ENCODE measurements around the gene TM9SF2.
A peak's percentile ranks its signal among the peaks of the same experiment; 100 is the strongest.
"Not testable (repeated sequence)": the region's sequence is repeated elsewhere in the genome, so short reads cannot be mapped to it uniquely, and the experiment has no call there.

TM9SF2 gene, protein sequence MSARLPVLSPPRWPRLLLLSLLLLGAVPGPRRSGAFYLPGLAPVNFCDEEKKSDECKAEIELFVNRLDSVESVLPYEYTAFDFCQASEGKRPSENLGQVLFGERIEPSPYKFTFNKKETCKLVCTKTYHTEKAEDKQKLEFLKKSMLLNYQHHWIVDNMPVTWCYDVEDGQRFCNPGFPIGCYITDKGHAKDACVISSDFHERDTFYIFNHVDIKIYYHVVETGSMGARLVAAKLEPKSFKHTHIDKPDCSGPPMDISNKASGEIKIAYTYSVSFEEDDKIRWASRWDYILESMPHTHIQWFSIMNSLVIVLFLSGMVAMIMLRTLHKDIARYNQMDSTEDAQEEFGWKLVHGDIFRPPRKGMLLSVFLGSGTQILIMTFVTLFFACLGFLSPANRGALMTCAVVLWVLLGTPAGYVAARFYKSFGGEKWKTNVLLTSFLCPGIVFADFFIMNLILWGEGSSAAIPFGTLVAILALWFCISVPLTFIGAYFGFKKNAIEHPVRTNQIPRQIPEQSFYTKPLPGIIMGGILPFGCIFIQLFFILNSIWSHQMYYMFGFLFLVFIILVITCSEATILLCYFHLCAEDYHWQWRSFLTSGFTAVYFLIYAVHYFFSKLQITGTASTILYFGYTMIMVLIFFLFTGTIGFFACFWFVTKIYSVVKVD

DNA sequence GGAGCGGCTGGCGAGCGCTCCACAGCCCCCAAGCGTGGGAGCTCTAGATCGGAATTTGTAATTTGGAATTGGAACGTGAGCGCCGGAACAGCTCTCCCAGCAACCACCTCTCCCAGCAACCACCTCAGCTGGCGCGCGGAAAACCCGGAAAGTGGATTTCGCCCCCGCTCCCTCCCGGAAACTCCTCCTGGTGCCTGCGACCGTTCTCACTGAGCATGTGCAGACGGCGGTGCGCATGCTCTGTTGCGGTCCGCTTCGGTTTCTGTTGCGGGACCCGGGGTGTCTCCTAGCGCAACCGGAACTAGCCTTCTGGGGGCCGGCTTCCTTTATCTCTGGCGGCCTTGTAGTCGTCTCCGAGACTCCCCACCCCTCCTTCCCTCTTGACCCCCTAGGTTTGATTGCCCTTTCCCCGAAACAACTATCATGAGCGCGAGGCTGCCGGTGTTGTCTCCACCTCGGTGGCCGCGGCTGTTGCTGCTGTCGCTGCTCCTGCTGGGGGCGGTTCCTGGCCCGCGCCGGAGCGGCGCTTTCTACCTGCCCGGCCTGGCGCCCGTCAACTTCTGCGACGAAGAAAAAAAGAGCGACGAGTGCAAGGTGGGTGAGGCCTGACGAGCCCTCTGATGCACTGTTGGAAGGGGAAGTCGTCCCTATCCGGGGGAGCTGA is at the start of gene TM9SF2:
Gene TM9SF2, plus strand, starts transcription at position 289 of the 664 bp plus-strand sequence. Its CDS starts 135 bp downstream, at position 424.
- ChIA-PET CTCF (interaction anchor here (0.6 kb wide), 1 partner anchor 58 kb away, joined by 4 read pairs; no protein-coding TSS in a partner anchor), POLR2A (ENCODE audit: low non-redundant PET) (interaction anchor here (0.6 kb wide), 1 partner anchor 80 kb away, joined by 3 read pairs; no protein-coding TSS in a partner anchor)
- peak; percentile 98 for DNase-seq (ENCODE audit: low spot score)
- TF ChIP-seq, protein P1, sequence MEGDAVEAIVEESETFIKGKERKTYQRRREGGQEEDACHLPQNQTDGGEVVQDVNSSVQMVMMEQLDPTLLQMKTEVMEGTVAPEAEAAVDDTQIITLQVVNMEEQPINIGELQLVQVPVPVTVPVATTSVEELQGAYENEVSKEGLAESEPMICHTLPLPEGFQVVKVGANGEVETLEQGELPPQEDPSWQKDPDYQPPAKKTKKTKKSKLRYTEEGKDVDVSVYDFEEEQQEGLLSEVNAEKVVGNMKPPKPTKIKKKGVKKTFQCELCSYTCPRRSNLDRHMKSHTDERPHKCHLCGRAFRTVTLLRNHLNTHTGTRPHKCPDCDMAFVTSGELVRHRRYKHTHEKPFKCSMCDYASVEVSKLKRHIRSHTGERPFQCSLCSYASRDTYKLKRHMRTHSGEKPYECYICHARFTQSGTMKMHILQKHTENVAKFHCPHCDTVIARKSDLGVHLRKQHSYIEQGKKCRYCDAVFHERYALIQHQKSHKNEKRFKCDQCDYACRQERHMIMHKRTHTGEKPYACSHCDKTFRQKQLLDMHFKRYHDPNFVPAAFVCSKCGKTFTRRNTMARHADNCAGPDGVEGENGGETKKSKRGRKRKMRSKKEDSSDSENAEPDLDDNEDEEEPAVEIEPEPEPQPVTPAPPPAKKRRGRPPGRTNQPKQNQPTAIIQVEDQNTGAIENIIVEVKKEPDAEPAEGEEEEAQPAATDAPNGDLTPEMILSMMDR (conservative IDR thresholded peaks at IDR 0.05; ENCODE audit: low read depth), result no peak
- peak within 1 kb of the TSS; percentile 84 for H3K27ac ChIP-seq

DNA sequence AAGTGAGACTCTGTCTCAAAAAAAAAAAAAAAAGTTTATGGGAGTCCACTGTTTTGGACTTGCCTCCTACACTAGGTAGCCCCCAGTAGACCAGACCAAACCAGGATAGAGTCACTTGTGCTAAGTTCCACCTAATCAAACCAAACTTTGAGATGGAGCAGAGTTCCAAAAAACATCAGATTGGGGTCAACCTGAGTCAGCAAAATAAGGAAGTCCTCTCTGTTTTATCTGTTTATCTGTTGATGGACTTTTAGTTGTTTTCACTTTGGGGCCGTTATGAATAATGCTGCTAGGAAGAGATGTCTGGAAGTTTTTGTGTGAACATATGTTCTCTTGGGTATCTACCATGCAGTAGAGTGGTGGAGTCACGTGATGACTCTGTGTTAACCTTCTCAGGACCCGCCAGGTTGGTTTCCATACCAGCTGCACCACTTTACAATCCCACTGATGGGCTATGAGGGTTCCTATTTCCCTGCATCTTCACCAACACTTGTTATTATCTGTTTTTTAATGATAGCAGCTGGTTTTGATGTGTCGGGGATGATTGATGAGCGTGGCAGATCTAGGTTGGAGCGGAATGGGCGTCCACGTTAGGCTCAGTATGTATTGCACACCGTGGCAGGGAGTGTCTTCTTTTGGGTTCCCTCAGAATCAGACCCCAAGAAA is 46.6 kb upstream of the TM9SF2 start:
- TF ChIP-seq, protein P1 (conservative IDR thresholded peaks at IDR 0.05; ENCODE audit: low read depth), result no peak
- ChIA-PET CTCF (interaction anchor here (0.6 kb wide), 1 partner anchor 1119 kb away, joined by 3 read pairs; no protein-coding TSS in a partner anchor), POLR2A (ENCODE audit: low non-redundant PET) (no interaction called here)
- no peak for DNase-seq (ENCODE audit: low spot score)
- H3K27ac ChIP-seq, result no peak overlapping the region

GRCh38 chr13:99459099-99459850 is 42.0 kb upstream of the TM9SF2 start:
- DNase-seq (ENCODE audit: low spot score), result no peak
- ChIA-PET POLR2A (ENCODE audit: low non-redundant PET) (no interaction called here), CTCF (interaction anchor here (1.0 kb wide), 1 partner anchor 23 kb away, joined by 3 read pairs; no protein-coding TSS in a partner anchor)
- TF ChIP-seq, protein P1 (conservative IDR thresholded peaks at IDR 0.05; ENCODE audit: low read depth), result no peak
- H3K27ac ChIP-seq, result no peak overlapping the region

DNA sequence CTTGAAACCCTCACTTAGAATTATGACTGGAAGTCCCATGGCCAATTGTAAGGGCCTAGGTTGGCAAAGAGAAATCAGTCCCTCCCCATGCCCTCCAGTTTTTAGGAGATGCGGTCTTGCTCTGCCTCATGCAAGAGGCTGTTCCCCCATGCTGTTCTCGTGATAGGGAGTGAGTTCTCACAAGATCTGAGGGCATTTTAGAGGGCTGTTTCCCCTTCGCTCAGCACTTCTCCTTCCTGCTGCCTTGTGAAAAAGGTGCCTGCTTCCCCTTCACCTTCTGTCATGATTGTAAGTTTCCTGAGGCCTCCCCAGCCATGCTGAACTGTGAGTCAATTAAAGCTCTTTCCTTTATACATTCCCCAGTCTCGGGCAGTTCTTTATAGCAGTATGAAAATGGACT is 40.5 kb upstream of the TM9SF2 start:
- DNase-seq (ENCODE audit: low spot score); H3K27ac ChIP-seq; POLR2A ChIA-PET (ENCODE audit: low non-redundant PET): not testable (repeated sequence)
- CTCF ChIA-PET, result interaction anchor here (0.6 kb wide), 1 partner anchor 1360 kb away, joined by 4 read pairs; no protein-coding TSS in a partner anchor

- H3K27ac ChIP-seq, result no peak overlapping the region
- no peak for DNase-seq (ENCODE audit: low spot score)
- POLR2A ChIA-PET (ENCODE audit: low non-redundant PET), result no interaction called here
- CTCF ChIA-PET, result interaction anchor here (0.7 kb wide), 1 partner anchor 8 kb away, joined by 3 read pairs; no protein-coding TSS in a partner anchor
- TF ChIP-seq, protein P1 (conservative IDR thresholded peaks at IDR 0.05; ENCODE audit: low read depth), result no peak
Observed at GRCh38 chr13:99463646-99464397, 37.5 kb upstream of the TM9SF2 start.

Measured in RWPE1 (cell line).